Omental fat pad (tissue), 4 donors: ENCODE results near the gene GLI2. TPM values are rescaled to one million over a fixed set of nuclear protein-coding genes. Genes with fewer than 3 reads are reported as not detected.

Source experiments
- ATAC-seq: fragments of 150-250 bp; one replicate; pipeline ENCODE4 v1.9.1; 2016; ENCODE audit warnings: mild to moderate bottlenecking, moderate library complexity; ENCODE audit not compliant: low FRiP score
- DNase-seq: peaks from one replicate; pipeline ENCODE4 v3.0.0-alpha.2; 2019; ENCODE audit warnings: low spot score
- CTCF ChIP-seq, 3 donors: fragments of 450-650 bp; IDR thresholded peaks; one replicate each; pipeline ENCODE4 v1.5.1; 2016 to 2017; ENCODE audit warnings: antibody characterized with exemption in 3 of 3, mild to moderate bottlenecking in 3 of 3, moderate library complexity in 2 of 3
- total RNA-seq, 4 donors: library from RNA; depleted of rRNA; stranded (reverse); fragments of >200 nt; gene quantifications; one replicate each; pipeline ENCODE4 v1.1.0, GENCODE V29; 2016

Gene GLI2
- total RNA-seq, 4 donors from 2014 or later: 1.3 to 2.4 (median 1.4) TPM

GRCh38 chr2:120693121-120693520, 42.5 kb upstream of the GLI2 start:
- no peak for ATAC-seq
- no peak for TF ChIP-seq CTCF (IDR thresholded peaks at IDR 0.05)
- DNase-seq: no peak

GRCh38 chr2:120694034-120694433, 41.6 kb upstream of the GLI2 start:
- ATAC-seq (no peak), DNase-seq (no peak)

GRCh38 chr2:120697471-120697870, 38.2 kb upstream of the GLI2 start:
- ATAC-seq (no peak), DNase-seq (no peak)
- TF ChIP-seq CTCF (IDR thresholded peaks at IDR 0.05): no peak

More at GRCh38 chr2:120694034-120694433, 41.6 kb upstream of the GLI2 start:
- no peak for TF ChIP-seq CTCF (IDR thresholded peaks at IDR 0.05)

- DNase-seq (no peak), ATAC-seq (no peak)
- TF ChIP-seq CTCF (IDR thresholded peaks at IDR 0.05): no peak
Observed at GRCh38 chr2:120699292-120699691, 36.4 kb upstream of the GLI2 start.

- DNase-seq (no peak), ATAC-seq (no peak)
- no peak for TF ChIP-seq CTCF (IDR thresholded peaks at IDR 0.05)
Observed at GRCh38 chr2:120700659-120701058, 35.0 kb upstream of the GLI2 start.

- no peak for ATAC-seq
- no peak for DNase-seq
- no peak for TF ChIP-seq CTCF (IDR thresholded peaks at IDR 0.05)
Observed at GRCh38 chr2:120701096-120701495, 34.6 kb upstream of the GLI2 start.

GRCh38 chr2:120701499-120701898, 34.2 kb upstream of the GLI2 start:
- no peak for ATAC-seq
- TF ChIP-seq CTCF (IDR thresholded peaks at IDR 0.05): no peak
- DNase-seq: no peak
